ENCODE measurements around the gene TCEAL9.
"Not testable (repeated sequence)": the region's sequence is repeated elsewhere in the genome, so short reads cannot be mapped to it uniquely, and the experiment has no call there.

Gene TCEAL9

GRCh38 chrX:103347682-103348397 is 8.5 kb upstream of the TCEAL9 start:
- no peaks in the 10 kb centered on the region for H3K36me3 ChIP-seq (ENCODE audit: control insufficient read depth, insufficient read depth, low read length)
- H3K27me3 ChIP-seq (ENCODE audit: control insufficient read depth, insufficient read depth, low read length): peaks cover 17% of the 10 kb centered on the region
- no peaks in the 10 kb centered on the region for H3K9me3 ChIP-seq (ENCODE audit: control insufficient read depth, insufficient read depth, low read length)
- peak overlapping the region; percentile 47 for H3K4me3 ChIP-seq (ENCODE audit: low read depth, low read length)
- H3K4me1 ChIP-seq (ENCODE audit: control insufficient read depth, insufficient read depth, low read length): peaks cover 6% of the 10 kb centered on the region
- no peak overlapping the region for H3K9ac ChIP-seq (ENCODE audit: low read depth, low read length)
- no peak overlapping the region for H3K27ac ChIP-seq (ENCODE audit: low read depth, low read length)

GRCh38 chrX:103356858-103357257 is 552 bp downstream of the TCEAL9 start:
- Histone ChIP-seq H3K27ac (ENCODE audit: low read depth, low read length) (peak overlapping the region; percentile 89), H3K4me1 (ENCODE audit: control insufficient read depth, insufficient read depth, low read length) (peaks cover 17% of the 10 kb centered on the region), H3K9ac (ENCODE audit: low read depth, low read length) (peak overlapping the region; percentile 91), H3K36me3 (ENCODE audit: control insufficient read depth, insufficient read depth, low read length) (peaks cover 11% of the 10 kb centered on the region), H3K9me3 (ENCODE audit: control insufficient read depth, insufficient read depth, low read length) (no peaks in the 10 kb centered on the region), H3K27me3 (ENCODE audit: control insufficient read depth, insufficient read depth, low read length) (no peaks in the 10 kb centered on the region), H3K4me3 (ENCODE audit: low read depth, low read length) (peak overlapping the region; percentile 99)

GRCh38 chrX:103357871-103358270 is 1.6 kb downstream of the TCEAL9 start:
- Histone ChIP-seq H3K4me3 (ENCODE audit: low read depth, low read length) (peak overlapping the region; percentile 99), H3K9ac (ENCODE audit: low read depth, low read length) (no peak overlapping the region)

GRCh38 chrX:103359605-103360004 is 3.3 kb downstream of the TCEAL9 start:
- not testable (repeated sequence) for H3K27me3 ChIP-seq (ENCODE audit: control insufficient read depth, insufficient read depth, low read length); H3K27ac ChIP-seq (ENCODE audit: low read depth, low read length); H3K9ac ChIP-seq (ENCODE audit: low read depth, low read length); H3K4me3 ChIP-seq (ENCODE audit: low read depth, low read length); H3K9me3 ChIP-seq (ENCODE audit: control insufficient read depth, insufficient read depth, low read length)
- H3K4me1 ChIP-seq (ENCODE audit: control insufficient read depth, insufficient read depth, low read length): peaks cover 28% of the 10 kb centered on the region
- H3K36me3 ChIP-seq (ENCODE audit: control insufficient read depth, insufficient read depth, low read length): peaks cover 11% of the 10 kb centered on the region

More at GRCh38 chrX:103357871-103358270, 1.6 kb downstream of the TCEAL9 start:
- Histone ChIP-seq H3K9me3 (ENCODE audit: control insufficient read depth, insufficient read depth, low read length) (no peaks in the 10 kb centered on the region), H3K27me3 (ENCODE audit: control insufficient read depth, insufficient read depth, low read length) (no peaks in the 10 kb centered on the region), H3K36me3 (ENCODE audit: control insufficient read depth, insufficient read depth, low read length) (peaks cover 11% of the 10 kb centered on the region), H3K4me1 (ENCODE audit: control insufficient read depth, insufficient read depth, low read length) (peaks cover 26% of the 10 kb centered on the region), H3K27ac (ENCODE audit: low read depth, low read length) (no peak overlapping the region)

- no peak overlapping the region for H3K4me3 ChIP-seq (ENCODE audit: low read depth, low read length)
- peaks cover 28% of the 10 kb centered on the region for H3K4me1 ChIP-seq (ENCODE audit: control insufficient read depth, insufficient read depth, low read length)
- peaks cover 11% of the 10 kb centered on the region for H3K36me3 ChIP-seq (ENCODE audit: control insufficient read depth, insufficient read depth, low read length)
- H3K27ac ChIP-seq (ENCODE audit: low read depth, low read length): no peak overlapping the region
- no peak overlapping the region for H3K9ac ChIP-seq (ENCODE audit: low read depth, low read length)
- H3K9me3 ChIP-seq (ENCODE audit: control insufficient read depth, insufficient read depth, low read length): no peaks in the 10 kb centered on the region
- no peaks in the 10 kb centered on the region for H3K27me3 ChIP-seq (ENCODE audit: control insufficient read depth, insufficient read depth, low read length)
These were observed 3.8 kb downstream of the TCEAL9 start for GRCh38 chrX:103360092-103360491.

- Histone ChIP-seq H3K4me3 (ENCODE audit: low read depth, low read length) (no peak overlapping the region), H3K27me3 (ENCODE audit: control insufficient read depth, insufficient read depth, low read length) (no peaks in the 10 kb centered on the region), H3K4me1 (ENCODE audit: control insufficient read depth, insufficient read depth, low read length) (peaks cover 28% of the 10 kb centered on the region), H3K27ac (ENCODE audit: low read depth, low read length) (no peak overlapping the region), H3K9ac (ENCODE audit: low read depth, low read length) (no peak overlapping the region), H3K36me3 (ENCODE audit: control insufficient read depth, insufficient read depth, low read length) (peaks cover 11% of the 10 kb centered on the region), H3K9me3 (ENCODE audit: control insufficient read depth, insufficient read depth, low read length) (no peaks in the 10 kb centered on the region)
These were observed 4.6 kb downstream of the TCEAL9 start for GRCh38 chrX:103360916-103361315.

GRCh38 chrX:103361798-103362197 is 5.5 kb downstream of the TCEAL9 start:
- Histone ChIP-seq H3K27ac (ENCODE audit: low read depth, low read length) (peak overlapping the region; percentile 25), H3K36me3 (ENCODE audit: control insufficient read depth, insufficient read depth, low read length) (peaks cover 11% of the 10 kb centered on the region), H3K4me1 (ENCODE audit: control insufficient read depth, insufficient read depth, low read length) (peaks cover 28% of the 10 kb centered on the region), H3K9me3 (ENCODE audit: control insufficient read depth, insufficient read depth, low read length) (no peaks in the 10 kb centered on the region), H3K4me3 (ENCODE audit: low read depth, low read length) (peak overlapping the region; percentile 20; the same call in 1 of the 2 replicates), H3K9ac (ENCODE audit: low read depth, low read length) (no peak overlapping the region; the same call in 1 of the 2 replicates), H3K27me3 (ENCODE audit: control insufficient read depth, insufficient read depth, low read length) (no peaks in the 10 kb centered on the region)

- no peaks in the 10 kb centered on the region for H3K27me3 ChIP-seq (ENCODE audit: control insufficient read depth, insufficient read depth, low read length)
- peak overlapping the region; percentile 21 for H3K27ac ChIP-seq (ENCODE audit: low read depth, low read length)
- H3K4me1 ChIP-seq (ENCODE audit: control insufficient read depth, insufficient read depth, low read length): peaks cover 33% of the 10 kb centered on the region
- H3K4me3 ChIP-seq (ENCODE audit: low read depth, low read length): peak overlapping the region; percentile 20; the same call in 1 of the 2 replicates
- no peaks in the 10 kb centered on the region for H3K9me3 ChIP-seq (ENCODE audit: control insufficient read depth, insufficient read depth, low read length)
- 0 out of 2 replicates have a peak overlapping the region, but pooled peaks have one; percentile 18 for H3K9ac ChIP-seq (ENCODE audit: low read depth, low read length)
- peaks cover 11% of the 10 kb centered on the region for H3K36me3 ChIP-seq (ENCODE audit: control insufficient read depth, insufficient read depth, low read length)
These were observed 6.2 kb downstream of the TCEAL9 start for GRCh38 chrX:103362474-103362873.

GRCh38 chrX:103363046-103363445 is 6.7 kb downstream of the TCEAL9 start:
- no peak overlapping the region for H3K27ac ChIP-seq (ENCODE audit: low read depth, low read length)
- no peaks in the 10 kb centered on the region for H3K27me3 ChIP-seq (ENCODE audit: control insufficient read depth, insufficient read depth, low read length)
- no peak overlapping the region for H3K9ac ChIP-seq (ENCODE audit: low read depth, low read length)
- no peaks in the 10 kb centered on the region for H3K9me3 ChIP-seq (ENCODE audit: control insufficient read depth, insufficient read depth, low read length)
- peaks cover 5% of the 10 kb centered on the region for H3K36me3 ChIP-seq (ENCODE audit: control insufficient read depth, insufficient read depth, low read length)
- peaks cover 34% of the 10 kb centered on the region for H3K4me1 ChIP-seq (ENCODE audit: control insufficient read depth, insufficient read depth, low read length)
- H3K4me3 ChIP-seq (ENCODE audit: low read depth, low read length): no peak overlapping the region

GRCh38 chrX:103367502-103367901 is 11.2 kb downstream of the TCEAL9 start:
- Histone ChIP-seq H3K9me3 (ENCODE audit: control insufficient read depth, insufficient read depth, low read length) (no peaks in the 10 kb centered on the region), H3K27me3 (ENCODE audit: control insufficient read depth, insufficient read depth, low read length) (peaks cover 5% of the 10 kb centered on the region; the same call in 1 of the 2 replicates), H3K4me1 (ENCODE audit: control insufficient read depth, insufficient read depth, low read length) (peaks cover 25% of the 10 kb centered on the region), H3K4me3 (ENCODE audit: low read depth, low read length) (no peak overlapping the region), H3K36me3 (ENCODE audit: control insufficient read depth, insufficient read depth, low read length) (no peaks in the 10 kb centered on the region), H3K27ac (ENCODE audit: low read depth, low read length) (no peak overlapping the region), H3K9ac (ENCODE audit: low read depth, low read length) (no peak overlapping the region)

- peaks cover 22% of the 10 kb centered on the region for H3K4me1 ChIP-seq (ENCODE audit: control insufficient read depth, insufficient read depth, low read length)
- H3K27ac ChIP-seq (ENCODE audit: low read depth, low read length): no peak overlapping the region
- no peaks in the 10 kb centered on the region for H3K9me3 ChIP-seq (ENCODE audit: control insufficient read depth, insufficient read depth, low read length)
- no peak overlapping the region for H3K4me3 ChIP-seq (ENCODE audit: low read depth, low read length)
- H3K9ac ChIP-seq (ENCODE audit: low read depth, low read length): no peak overlapping the region
- H3K27me3 ChIP-seq (ENCODE audit: control insufficient read depth, insufficient read depth, low read length): peaks cover 5% of the 10 kb centered on the region; the same call in 1 of the 2 replicates
- no peaks in the 10 kb centered on the region for H3K36me3 ChIP-seq (ENCODE audit: control insufficient read depth, insufficient read depth, low read length)
These were observed 13.2 kb downstream of the TCEAL9 start for GRCh38 chrX:103369479-103369878.

All from HUES48 (cell line).